Stimulated activated CD8-positive, alpha-beta memory T cell treated with anti-CD3 and anti-CD28 coated beads, Interleukin-15, amount 100 ng/mL, for 1 hour (primary cell): ENCODE measurements around the gene USP48.
"Not testable (repeated sequence)": the region's sequence is repeated elsewhere in the genome, so short reads cannot be mapped to it uniquely, and the experiment has no call there.

ENCODE experiments used
- DNase-seq: peaks from one replicate; pipeline ENCODE4 v3.0.0-alpha.2; 2020; ENCODE audit warnings: low read depth

USP48 gene

GRCh38 chr1:21634806-21635535, 148.0 kb downstream of the USP48 start:
- no peak for DNase-seq

GRCh38 chr1:21633992-21634805, 148.8 kb downstream of the USP48 start:
- no peak for DNase-seq

- no peak for DNase-seq
Measured at GRCh38 chr1:21633141-21633755, 149.7 kb downstream of the USP48 start.

- no peak for DNase-seq
Measured at GRCh38 chr1:21631944-21632887, 150.7 kb downstream of the USP48 start.

GRCh38 chr1:21631590-21631943, 151.4 kb downstream of the USP48 start:
- not testable (repeated sequence) for DNase-seq

GRCh38 chr1:21630571-21631343, 152.2 kb downstream of the USP48 start:
- DNase-seq: no peak

- DNase-seq: no peak
Measured at GRCh38 chr1:21629971-21630370, 153.0 kb downstream of the USP48 start.

- no peak for DNase-seq
Measured at GRCh38 chr1:21628798-21629393, 154.1 kb downstream of the USP48 start.
